Sigmoid colon (tissue), 4 donors: Measurements from ENCODE around the gene CALU.

Source experiments
- EP300 ChIP-seq, 4 donors: sonication (generic); formaldehyde crosslinking; IDR thresholded peaks; one replicate each; pipeline ENCODE4 v1.6.1; 2017; ENCODE audit warnings: antibody characterized with exemption in 4 of 4
- POLR2AphosphoS5 ChIP-seq, 4 donors: sonication (generic); formaldehyde crosslinking; IDR thresholded peaks; one replicate each; pipeline ENCODE4 v1.6.1; 2017; ENCODE audit warnings: antibody characterized with exemption in 4 of 4
- TF ChIP-seq, protein P1 (sequence below), 4 experiments: fragments of 450-650 bp in 3 of 4; fragments of 200-600 bp in 1 of 4; IDR thresholded peaks; one replicate each; pipeline ENCODE4 v1.5.1; 2016 to 2019; ENCODE audit warnings: antibody characterized with exemption in 4 of 4, mild to moderate bottlenecking in 3 of 4, moderate library complexity in 2 of 4

DNA sequence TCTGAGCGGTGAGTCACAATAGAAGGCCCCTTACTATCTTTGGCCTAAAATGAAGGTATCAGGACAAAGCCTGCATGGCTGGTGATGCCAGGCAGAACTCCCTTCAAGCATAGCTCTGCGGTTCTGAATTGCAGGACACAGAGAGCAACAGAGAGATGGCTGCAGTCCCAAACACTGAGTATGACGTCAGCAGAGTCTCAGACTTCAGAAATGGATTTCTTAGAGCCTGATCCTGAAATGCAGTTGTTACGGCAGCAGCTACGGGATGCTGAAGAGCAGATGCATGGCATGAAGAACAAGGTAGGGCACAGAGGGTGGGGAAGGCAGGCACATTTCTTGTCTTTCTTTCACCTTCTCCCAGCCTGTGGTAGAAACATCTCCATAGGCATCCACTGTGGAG lies 66.1 kb downstream of the CALU start:
- TF ChIP-seq EP300 (IDR thresholded peaks at IDR 0.05), result no peak
- TF ChIP-seq, protein P1, sequence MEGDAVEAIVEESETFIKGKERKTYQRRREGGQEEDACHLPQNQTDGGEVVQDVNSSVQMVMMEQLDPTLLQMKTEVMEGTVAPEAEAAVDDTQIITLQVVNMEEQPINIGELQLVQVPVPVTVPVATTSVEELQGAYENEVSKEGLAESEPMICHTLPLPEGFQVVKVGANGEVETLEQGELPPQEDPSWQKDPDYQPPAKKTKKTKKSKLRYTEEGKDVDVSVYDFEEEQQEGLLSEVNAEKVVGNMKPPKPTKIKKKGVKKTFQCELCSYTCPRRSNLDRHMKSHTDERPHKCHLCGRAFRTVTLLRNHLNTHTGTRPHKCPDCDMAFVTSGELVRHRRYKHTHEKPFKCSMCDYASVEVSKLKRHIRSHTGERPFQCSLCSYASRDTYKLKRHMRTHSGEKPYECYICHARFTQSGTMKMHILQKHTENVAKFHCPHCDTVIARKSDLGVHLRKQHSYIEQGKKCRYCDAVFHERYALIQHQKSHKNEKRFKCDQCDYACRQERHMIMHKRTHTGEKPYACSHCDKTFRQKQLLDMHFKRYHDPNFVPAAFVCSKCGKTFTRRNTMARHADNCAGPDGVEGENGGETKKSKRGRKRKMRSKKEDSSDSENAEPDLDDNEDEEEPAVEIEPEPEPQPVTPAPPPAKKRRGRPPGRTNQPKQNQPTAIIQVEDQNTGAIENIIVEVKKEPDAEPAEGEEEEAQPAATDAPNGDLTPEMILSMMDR (IDR thresholded peaks at IDR 0.05), result no peak
- TF ChIP-seq POLR2AphosphoS5 (IDR thresholded peaks at IDR 0.05), result no peak
